Testis (tissue), 3 donors: ENCODE results near the gene ARPC2. TPM values are rescaled to one million over a fixed set of nuclear protein-coding genes. Genes with fewer than 3 reads are reported as not detected.

Source experiments
- DNase-seq: peaks from one replicate; pipeline ENCODE4 v3.0.0-alpha.2; 2019
- H3K27ac ChIP-seq, 2 donors: fragments of 200-600 bp; sonication (generic); one replicate each; pipeline ENCODE4 v1.5.1; 2019
- H3K27me3 ChIP-seq: fragments of 200-600 bp; sonication (generic); one replicate; pipeline ENCODE4 v1.5.1; 2019
- H3K36me3 ChIP-seq: fragments of 200-600 bp; sonication (generic); one replicate; pipeline ENCODE4 v1.5.1; 2017; ENCODE audit warnings: low read depth; ENCODE audit errors: missing control alignments
- H3K4me1 ChIP-seq: fragments of 200-600 bp; sonication (generic); one replicate; pipeline ENCODE4 v1.5.1; 2019
- H3K4me3 ChIP-seq, 2 donors: fragments of 200-600 bp; sonication (generic); one replicate each; pipeline ENCODE4 v1.5.1; 2017 to 2019
- H3K9me3 ChIP-seq: fragments of 200-600 bp; sonication (generic); one replicate; pipeline ENCODE4 v1.5.1; 2017
- POLR2A ChIP-seq: fragments of 450-650 bp; IDR thresholded peaks from one replicate; pipeline ENCODE4 v1.6.1; 2017; ENCODE audit warnings: antibody characterized with exemption, mild to moderate bottlenecking, moderate library complexity
- WGBS, 2 donors: methylation state at CpG; one replicate each; pipeline ENCODE4 v1.1.5; 2018; 5-methylcytosine and 5-hydroxymethylcytosine counted together
- intact Hi-C: fragments of 100-400 bp; cut with DNase I; formaldehyde crosslinking; loops from one replicate; pipeline ENCODE4 v1.15.1; 2023; ENCODE audit warnings: low total_unique reads
- polyA plus RNA-seq: library from polyadenylated mRNA; stranded (reverse); fragments of 350-450 nt; fragmentation: Illumina TruSeq; extraction: RNeasy Lipid Tissue Mini Kit (QIAGEN cat#74804); gene quantifications from one replicate; pipeline ENCODE4 v1.2.3, GENCODE V29; 2014; ENCODE audit warnings: low read depth, low replicate concordance; ENCODE audit not compliant: insufficient read depth
- total RNA-seq, 2 donors: library from RNA; depleted of rRNA; stranded (reverse); fragments of >200 nt; gene quantifications; one replicate each; pipeline ENCODE4 v1.2.3, GENCODE V29; 2016
- TF ChIP-seq, protein P1 (sequence below), 3 experiments: fragments of 450-650 bp in 2 of 3; fragments of 200-600 bp in 1 of 3; sonication (generic) in 1 of 3; IDR thresholded peaks; one replicate each; pipeline ENCODE4 v1.5.1; 2016 to 2019; ENCODE audit warnings: antibody characterized with exemption in 3 of 3, mild to moderate bottlenecking in 2 of 3, moderate library complexity in 1 of 3

Gene ARPC2
- total and polyA plus RNA-seq, 3 donors from 2014 or later = 255 to 338 (median 271) TPM

DNA sequence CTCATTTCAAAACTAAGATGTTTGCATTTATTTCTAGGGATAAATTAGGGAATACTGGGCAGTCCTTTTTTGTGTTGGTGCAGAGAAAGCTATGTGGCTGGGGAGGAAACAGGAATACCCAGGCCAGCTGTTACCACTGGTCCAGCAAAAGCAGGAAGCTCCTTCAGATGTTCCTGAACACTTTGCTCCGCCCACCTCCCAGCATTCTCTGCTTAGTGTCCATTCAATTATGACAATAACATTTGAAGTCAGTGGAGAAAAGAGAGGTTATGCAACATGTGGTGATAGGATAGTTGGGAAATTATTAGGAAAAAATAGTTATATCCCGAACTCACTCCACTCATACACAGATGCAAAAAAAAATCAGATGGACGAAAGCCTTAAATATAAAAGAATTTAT is 22.1 kb upstream of the ARPC2 start:
- TF ChIP-seq, protein P1, sequence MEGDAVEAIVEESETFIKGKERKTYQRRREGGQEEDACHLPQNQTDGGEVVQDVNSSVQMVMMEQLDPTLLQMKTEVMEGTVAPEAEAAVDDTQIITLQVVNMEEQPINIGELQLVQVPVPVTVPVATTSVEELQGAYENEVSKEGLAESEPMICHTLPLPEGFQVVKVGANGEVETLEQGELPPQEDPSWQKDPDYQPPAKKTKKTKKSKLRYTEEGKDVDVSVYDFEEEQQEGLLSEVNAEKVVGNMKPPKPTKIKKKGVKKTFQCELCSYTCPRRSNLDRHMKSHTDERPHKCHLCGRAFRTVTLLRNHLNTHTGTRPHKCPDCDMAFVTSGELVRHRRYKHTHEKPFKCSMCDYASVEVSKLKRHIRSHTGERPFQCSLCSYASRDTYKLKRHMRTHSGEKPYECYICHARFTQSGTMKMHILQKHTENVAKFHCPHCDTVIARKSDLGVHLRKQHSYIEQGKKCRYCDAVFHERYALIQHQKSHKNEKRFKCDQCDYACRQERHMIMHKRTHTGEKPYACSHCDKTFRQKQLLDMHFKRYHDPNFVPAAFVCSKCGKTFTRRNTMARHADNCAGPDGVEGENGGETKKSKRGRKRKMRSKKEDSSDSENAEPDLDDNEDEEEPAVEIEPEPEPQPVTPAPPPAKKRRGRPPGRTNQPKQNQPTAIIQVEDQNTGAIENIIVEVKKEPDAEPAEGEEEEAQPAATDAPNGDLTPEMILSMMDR (IDR thresholded peaks at IDR 0.05) = no peak
- no peak for TF ChIP-seq POLR2A
- DNase-seq = no peak
- H3K4me3 ChIP-seq = no peak overlapping the region
- no peaks in the 10 kb centered on the region for H3K27me3 ChIP-seq
- intact Hi-C loops = no loop called here
- no peaks in the 10 kb centered on the region for H3K4me1 ChIP-seq
- no peak overlapping the region for H3K27ac ChIP-seq
- WGBS, 2 donors = 86 to 90% methylated on average over 3 of the region's 3 CpGs
- H3K36me3 ChIP-seq = no peaks in the 10 kb centered on the region
- no peaks in the 10 kb centered on the region for H3K9me3 ChIP-seq

DNA sequence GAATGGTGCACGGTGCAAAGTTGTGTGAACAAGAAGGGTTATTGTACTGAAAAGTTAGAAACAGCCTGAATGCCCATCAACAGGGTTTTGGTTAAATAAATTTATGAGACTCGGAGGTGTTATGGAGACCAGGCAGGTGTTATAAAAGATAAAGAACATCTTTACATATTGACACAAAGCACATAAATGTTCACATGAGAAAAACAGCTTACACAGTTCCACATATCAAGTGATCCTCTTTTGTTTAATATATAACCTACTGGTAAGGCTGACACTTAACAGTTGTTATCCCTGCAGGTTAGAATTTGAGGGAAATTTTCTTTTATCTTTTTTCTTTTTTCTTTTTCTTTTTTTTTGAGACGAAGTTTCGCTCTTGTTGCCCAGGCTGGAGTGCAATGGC is 20.0 kb upstream of the ARPC2 start:
- no peaks in the 10 kb centered on the region for H3K36me3 ChIP-seq
- TF ChIP-seq POLR2A = no peak
- TF ChIP-seq, protein P1 (IDR thresholded peaks at IDR 0.05) = no peak
- intact Hi-C loops = no loop called here
- no peaks in the 10 kb centered on the region for H3K27me3 ChIP-seq
- H3K4me1 ChIP-seq = no peaks in the 10 kb centered on the region
- DNase-seq = no peak
- H3K4me3 ChIP-seq = no peak overlapping the region
- H3K27ac ChIP-seq = no peak overlapping the region
- 87 to 89% methylated on average over 4 of the region's 4 CpGs for WGBS, 2 donors
- H3K9me3 ChIP-seq = no peaks in the 10 kb centered on the region

DNA sequence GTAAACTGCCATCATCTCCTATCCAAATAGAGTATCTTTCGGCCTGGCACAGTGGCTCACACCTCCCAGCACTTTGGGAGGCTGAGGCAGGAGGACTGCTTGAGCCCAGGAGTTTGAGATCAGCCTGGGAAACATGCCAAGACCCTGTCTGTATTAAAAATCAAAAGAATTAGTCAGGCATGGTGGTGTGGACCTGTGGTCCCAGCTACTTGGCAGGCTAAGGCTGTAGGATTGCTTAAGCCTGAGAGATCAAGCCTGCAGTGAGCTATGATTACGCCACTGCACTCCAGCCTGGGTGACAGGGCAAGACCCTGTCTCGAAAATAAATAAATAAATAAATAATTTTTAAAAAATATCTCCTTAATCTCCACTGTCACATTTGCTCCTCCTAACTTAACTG is 14.7 kb upstream of the ARPC2 start:
- H3K36me3 ChIP-seq = no peaks in the 10 kb centered on the region

DNA sequence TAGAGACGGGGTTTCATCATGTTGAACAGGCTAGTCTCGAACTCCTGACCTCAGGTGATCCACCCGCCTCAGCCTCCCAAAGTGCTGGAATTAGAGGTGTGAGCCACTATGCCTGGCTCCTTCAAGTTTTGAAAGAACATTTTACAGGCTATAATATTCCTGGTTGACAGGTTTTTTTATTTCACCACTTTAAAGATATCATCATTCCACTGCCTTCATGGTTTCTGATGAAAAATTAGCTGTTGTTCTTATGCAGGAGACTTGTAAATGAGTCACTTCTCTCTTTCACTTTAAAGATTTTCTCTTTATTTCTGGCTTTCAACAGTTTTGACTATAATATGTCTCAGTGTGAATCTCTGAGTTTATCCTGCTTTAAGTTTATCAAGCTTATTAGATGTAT is 7.9 kb upstream of the ARPC2 start:
- intact Hi-C loops = no loop called here

More for the DNA sequence above, 14.7 kb upstream of the ARPC2 start:
- Histone ChIP-seq H3K4me3 (no peak overlapping the region), H3K4me1 (no peaks in the 10 kb centered on the region), H3K27me3 (no peaks in the 10 kb centered on the region), H3K9me3 (no peaks in the 10 kb centered on the region), H3K27ac (no peak overlapping the region)
- TF ChIP-seq, protein P1 (IDR thresholded peaks at IDR 0.05) = no peak
- 86 to 88% methylated on average over 3 of the region's 3 CpGs for WGBS, 2 donors
- no peak for DNase-seq
- intact Hi-C loops = no loop called here

DNA sequence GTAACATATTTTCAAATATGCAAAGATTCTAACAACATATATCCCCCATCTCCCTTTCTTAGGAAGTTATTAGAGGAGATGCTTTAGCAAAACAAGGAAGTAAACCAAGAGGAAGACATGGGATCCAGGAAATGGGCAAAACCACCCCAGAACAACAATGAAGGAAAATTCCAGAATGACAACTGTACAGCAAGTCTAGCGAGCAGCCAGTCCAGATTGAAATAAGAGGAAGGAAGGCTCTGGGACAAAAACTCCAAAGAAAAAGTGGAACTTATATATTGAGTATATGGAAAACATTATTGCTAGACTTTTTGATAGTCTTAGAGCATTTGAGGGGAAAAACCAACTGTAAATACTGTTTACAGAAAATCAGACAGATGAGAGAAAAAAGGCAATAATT is 2.9 kb upstream of the ARPC2 start:
- Histone ChIP-seq H3K27me3 (no peaks in the 10 kb centered on the region), H3K4me3 (no peak overlapping the region), H3K27ac (no peak overlapping the region), H3K4me1 (peaks cover 10% of the 10 kb centered on the region), H3K36me3 (no peaks in the 10 kb centered on the region), H3K9me3 (no peaks in the 10 kb centered on the region)
- WGBS, 2 donors = 97 to 100% methylated on average over 1 of the region's 1 CpG
- TF ChIP-seq, protein P1 (IDR thresholded peaks at IDR 0.05) = no peak
- no peak for TF ChIP-seq POLR2A
- no peak for DNase-seq
- intact Hi-C loops = no loop called here

More for the DNA sequence above, 7.9 kb upstream of the ARPC2 start:
- Histone ChIP-seq H3K27ac (no peak overlapping the region), H3K4me1 (no peaks in the 10 kb centered on the region), H3K27me3 (no peaks in the 10 kb centered on the region), H3K9me3 (no peaks in the 10 kb centered on the region), H3K4me3 (no peak overlapping the region), H3K36me3 (no peaks in the 10 kb centered on the region)
- 94% methylated on average over 3 of the region's 3 CpGs for WGBS, 2 donors
- TF ChIP-seq, protein P1 (IDR thresholded peaks at IDR 0.05) = no peak
- TF ChIP-seq POLR2A = no peak
- no peak for DNase-seq
